HepG2 (cell line): Measurements from ENCODE around the gene KIN. TPM values are rescaled to one million over a fixed set of nuclear protein-coding genes. Genes with fewer than 3 reads are reported as not detected.
A peak's percentile ranks its signal among the peaks of the same experiment; 100 is the strongest.

Experiments
- ATAC-seq: fragments of 200-7000 bp; cut with Tn5 transposase; 3 replicates; pipeline ENCODE4 v1.9.1; 2020; ENCODE audit warnings: mild to moderate bottlenecking, moderate library complexity
- BruUV-seq: library from RNA; stranded (reverse); fragments of 400-500 nt; replicated peaks from 2 replicates; lab custom pipeline; 2021; lab: Mats Ljungman, UMichigan
- CTCF ChIA-PET: fragments of 300-600 bp; formaldehyde crosslinking; extraction: SDS; loops from one replicate; lab custom pipeline; 2021; ENCODE audit warnings: low total read pairs, inconsistent platforms, low intra/inter-chr PET ratio; lab: Yijun Ruan, JAX
- POLR2A ChIA-PET: fragments of 350-600 bp; sonication (Branson Sonifier 250); formaldehyde crosslinking; loops from one replicate; lab custom pipeline; 2020; ENCODE audit warnings: antibody characterized with exemption, inconsistent platforms; lab: Yijun Ruan, JAX
- DNase-seq: peaks from one replicate; pipeline ENCODE4 v3.0.0-alpha.2; 2015; ENCODE audit warnings: low spot score
- FAIRE-seq: peaks from 3 replicates; lab custom pipeline; 2011; peaks lifted over from hg19 to GRCh38; lab: Jason Lieb, UNC
- H2AFZ ChIP-seq: one replicate; pipeline ENCODE4 v1.6.1; 2011; ENCODE audit warnings: low read length, inconsistent platforms
- H3K27ac ChIP-seq: fragments of 300-600 bp; 3 replicates; pipeline ENCODE4 v1.8.0; 2011; ENCODE audit warnings: mixed run types, mild to moderate bottlenecking, mixed read lengths, low read length, inconsistent platforms; ENCODE audit not compliant: insufficient read depth; ENCODE audit errors: extremely low read length
- H3K27me3 ChIP-seq, 2 experiments: fragments of 200-600 bp in 1 of 2; 2 replicates in 1 of 2; 3 replicates in 1 of 2; pipeline versions ENCODE4 v1.6.0 to v1.8.0; 2011; ENCODE audit warnings: low read length in 2 of 2, mild to moderate bottlenecking in 2 of 2, moderate library complexity in 2 of 2, inconsistent platforms in 1 of 2; ENCODE audit not compliant: insufficient read depth in 2 of 2, control insufficient read depth in 1 of 2
- H3K36me3 ChIP-seq, 2 experiments: fragments of 200-600 bp in 1 of 2; replicated peaks in 1 of 2; 2 replicates in 1 of 2; 3 replicates in 1 of 2; pipeline versions ENCODE4 v1.5.1 to v1.8.0; 2011; ENCODE audit warnings: low read length in 2 of 2, inconsistent platforms in 1 of 2; ENCODE audit not compliant: insufficient read depth in 2 of 2, control insufficient read depth in 1 of 2
- H3K4me1 ChIP-seq: 2 replicates; pipeline ENCODE4 v1.5.1; 2012; ENCODE audit warnings: low read length, inconsistent platforms; ENCODE audit not compliant: insufficient read depth
- H3K4me2 ChIP-seq: 2 replicates; pipeline ENCODE4 v1.6.0; 2011; ENCODE audit warnings: low read depth, low read length, inconsistent platforms
- H3K4me3 ChIP-seq, 3 experiments: fragments of 200-600 bp in 1 of 3; sonication (generic), shearing (Covaris generic) in 1 of 3; replicated peaks in 1 of 3; 2 replicates each; pipeline ENCODE4 v1.5.1; 2011 to 2016; ENCODE audit warnings: low read length in 3 of 3, inconsistent platforms in 2 of 3, low read depth in 2 of 3, mild to moderate bottlenecking in 2 of 3, control low read depth in 1 of 3, mixed read lengths in 1 of 3; ENCODE audit not compliant: insufficient read depth in 1 of 3
- H3K79me2 ChIP-seq: one replicate; pipeline ENCODE4 v1.6.1; 2011; ENCODE audit warnings: low read length, inconsistent platforms; ENCODE audit not compliant: insufficient read depth
- H3K9ac ChIP-seq: 2 replicates; pipeline ENCODE4 v1.6.0; 2011; ENCODE audit warnings: mild to moderate bottlenecking, low read depth, low read length, inconsistent platforms; ENCODE audit not compliant: insufficient read depth
- H3K9me3 ChIP-seq: 2 replicates; pipeline ENCODE4 v1.5.1; 2012; ENCODE audit warnings: mild to moderate bottlenecking, low read length
- H4K20me1 ChIP-seq: 2 replicates; pipeline ENCODE4 v1.6.0; 2011; ENCODE audit warnings: inconsistent platforms, mild to moderate bottlenecking, low read length, moderate library complexity; ENCODE audit not compliant: insufficient read depth
- ATF5 ChIP-seq: sonication (generic); formaldehyde crosslinking; IDR thresholded peaks from 2 replicates; pipeline ENCODE4 v1.4.0; 2020; ENCODE audit warnings: mild to moderate bottlenecking, low read depth, missing genetic modification reagents
- ATF7 ChIP-seq, 2 experiments: fragments of 450-650 bp in 1 of 2; sonication (generic) in 1 of 2; formaldehyde crosslinking in 1 of 2; IDR thresholded peaks; 2 replicates each; pipeline versions ENCODE4 v1.4.0 to v1.6.1; 2016 to 2020; ENCODE audit warnings: antibody characterized with exemption in 1 of 2, mild to moderate bottlenecking in 1 of 2, missing genetic modification reagents in 1 of 2
- CTCF ChIP-seq: sonication (generic); formaldehyde crosslinking; IDR thresholded peaks from 2 replicates; pipeline ENCODE4 v1.5.0; 2020; ENCODE audit warnings: mild to moderate bottlenecking, missing genetic modification reagents, moderate library complexity
- FOSL1 ChIP-seq: sonication (generic); formaldehyde crosslinking; IDR thresholded peaks from 2 replicates; pipeline ENCODE4 v1.9.0; 2021; ENCODE audit warnings: missing genetic modification reagents, borderline replicate concordance
- HDAC1 ChIP-seq: sonication (generic); formaldehyde crosslinking; IDR thresholded peaks from 2 replicates; pipeline ENCODE4 v1.5.1; 2020; ENCODE audit warnings: mild to moderate bottlenecking, missing genetic modification reagents
- HMGA1 ChIP-seq: sonication (generic); formaldehyde crosslinking; conservative IDR thresholded peaks from 2 replicates; pipeline ENCODE4 v1.4.0; 2020; ENCODE audit warnings: missing genetic modification reagents
- HMGXB4 ChIP-seq, 2 experiments: sonication (generic) in 1 of 2; formaldehyde crosslinking in 1 of 2; IDR thresholded peaks; 2 replicates each; pipeline versions ENCODE4 v1.4.0 to v1.6.1; 2018 to 2020; ENCODE audit warnings: missing genetic modification reagents in 2 of 2, borderline replicate concordance in 1 of 2, low read depth in 1 of 2, mild to moderate bottlenecking in 1 of 2, missing biosample characterization in 1 of 2
- NFE2L2 ChIP-seq: fragments of 150-350 bp; IDR thresholded peaks from 2 replicates; pipeline ENCODE4 v1.6.1; 2014; ENCODE audit warnings: low read length
- PBX2 ChIP-seq: IDR thresholded peaks from 2 replicates; pipeline ENCODE4 v1.6.1; 2016; ENCODE audit warnings: control low read depth
- RNF219 ChIP-seq: sonication (generic); formaldehyde crosslinking; IDR thresholded peaks from 2 replicates; pipeline ENCODE4 v1.5.0; 2020; ENCODE audit warnings: mild to moderate bottlenecking, missing genetic modification reagents
- SATB2 ChIP-seq: sonication (generic); formaldehyde crosslinking; IDR thresholded peaks from 2 replicates; pipeline ENCODE4 v1.5.0; 2020; ENCODE audit warnings: missing genetic modification reagents
- TARDBP ChIP-seq: sonication (generic); formaldehyde crosslinking; IDR thresholded peaks from 2 replicates; pipeline ENCODE4 v1.8.0; 2022; ENCODE audit warnings: mild to moderate bottlenecking, missing genetic modification reagents
- ZNF30 ChIP-seq: sonication (generic); formaldehyde crosslinking; IDR thresholded peaks from 2 replicates; pipeline ENCODE4 v1.5.0; 2020; ENCODE audit warnings: mild to moderate bottlenecking, missing genetic modification reagents
- WGBS: methylation state at CpG from one replicate; pipeline ENCODE4 v1.1.6; 2017; ENCODE audit warnings: low lambda C conversion rate; 5-methylcytosine and 5-hydroxymethylcytosine counted together
- in situ Hi-C: cut with HindIII; loops from 2 replicates; pipeline ENCODE4 v1.10.0; 2017; ENCODE audit warnings: low pct_unique_long_range_greater_than_20kb; ENCODE audit not compliant: extremely low pct_ligation_motif_present
- intact Hi-C: fragments of 100-400 bp; cut with micrococcal nuclease; formaldehyde crosslinking; loops from one replicate; pipeline ENCODE4 v1.10.0; 2022; ENCODE audit not compliant: unreplicated experiment
- polyA plus RNA-seq, 8 experiments: library from polyadenylated mRNA; depleted of rRNA in 3 of 8; stranded (reverse) in 7 of 8; unstranded in 1 of 8; fragments of >200 nt; fragmentation: Illumina TruSeq in 4 of 8; extraction: Trizol in 4 of 8; gene quantifications; 2 replicates each; pipeline versions ENCODE4 v1.2.1 to v1.2.3, GENCODE V29; 2011 to 2016; ENCODE audit warnings: low read depth in 4 of 8, missing spikeins in 1 of 8, mixed read lengths in 1 of 8; ENCODE audit not compliant: insufficient read depth in 1 of 8
- total RNA-seq, 5 experiments: library from RNA; depleted of rRNA; stranded (reverse); fragments of >200 nt; fragmentation: Illumina TruSeq; extraction: Trizol; gene quantifications; 2 replicates each; pipeline ENCODE4 v1.2.3, GENCODE V29; 2016; ENCODE audit warnings: low read depth in 1 of 5

Gene KIN
- total and polyA plus RNA-seq, 2 of the 13 experiments (the other 11 are each of a cell fraction or from before 2014, with no cell fraction given), result 4.9 to 23.2 TPM

GRCh38 chr10:7819121-7819460 lies 31.3 kb upstream of the KIN start:
- H3K4me2 ChIP-seq, result peak overlapping the region; percentile 85
- H4K20me1 ChIP-seq, result no peaks in the 10 kb centered on the region; the same call in 1 of the 2 replicates
- in situ Hi-C loops, result no loop called here
- H3K27me3 ChIP-seq, result no peaks in the 10 kb centered on the region; a peak in 1 of 5 replicates
- no peaks in the 10 kb centered on the region for H3K9me3 ChIP-seq
- H3K4me3 ChIP-seq, result peak overlapping the region; percentile 78 to 99 (median 96)
- intact Hi-C loops, result loop anchor here (2.0 to 5.0 kb wide), 2 partner anchors 30 to 62 kb away; partner anchors contain the start of gene ATP5F1C
- FAIRE-seq (peak; percentile 72), DNase-seq (peak; percentile 51), ATAC-seq (peak; percentile 82)
- no peak overlapping the region for H2AFZ ChIP-seq
- ChIA-PET CTCF (no interaction called here), POLR2A (interaction anchor here (2.3 to 3.3 kb wide), 2 partner anchors 10 to 31 kb away, joined by 10 to 56 read pairs; partner anchors contain the start of genes ATP5F1C and KIN)
- WGBS, result under 1% methylated on average over 17 of the region's 17 CpGs
- H3K4me1 ChIP-seq, result peaks cover 31% of the 10 kb centered on the region
- peaks cover 0 to 2% of the 10 kb centered on the region in 2 experiments; a peak in 2 of 5 replicates for H3K36me3 ChIP-seq
- BruUV-seq, result no TSS peak
- peak overlapping the region; percentile 87 for H3K9ac ChIP-seq
- peaks cover 24% of the 10 kb centered on the region for H3K79me2 ChIP-seq
- H3K27ac ChIP-seq, result peak overlapping the region; percentile 54
- TF ChIP-seq HMGXB4 (CRISPR knock-in tag; IDR thresholded peaks at IDR 0.05; ENCODE audit: borderline replicate concordance in 1 of 2, low read depth in 1 of 2) (peak; percentile 5 to 9; a peak in 1 of 4 replicates), NFE2L2 (no peak), CTCF (CRISPR knock-in tag) (peak; percentile 59), ZNF30 (CRISPR knock-in tag) (no peak), ATF5 (no peak), FOSL1 (CRISPR knock-in tag) (no peak), HDAC1 (0 out of 2 replicates have a peak, but pooled peaks have one; percentile 8), ATF7 (IDR thresholded peaks at IDR 0.05) (no peak), ATF7 (CRISPR knock-in tag; IDR thresholded peaks at IDR 0.05) (no peak), PBX2 (no peak), RNF219 (CRISPR knock-in tag) (no peak), SATB2 (CRISPR knock-in tag) (no peak), TARDBP (CRISPR knock-in tag) (no peak), HMGA1 (CRISPR knock-in tag) (no peak)
